ENCODE results near the gene LBR. TPM values are rescaled to one million over a fixed set of nuclear protein-coding genes. Genes with fewer than 3 reads are reported as not detected.

LBR gene
- total and polyA plus RNA-seq, 2 experiments from 2014 or later = 50.6 to 91.3 TPM

- H3K9me3 Mint-ChIP-seq = peaks cover 2% of the 10 kb centered on the region; the same call in 1 of the 3 replicates
- peak; percentile 61 for DNase-seq (ENCODE audit: low spot score)
- Histone ChIP-seq H2AFZ (no peak overlapping the region), H3K79me2 (replicated peaks; ENCODE audit: insufficient read depth) (no peaks in the 10 kb centered on the region), H3K36me3 (ENCODE audit: insufficient read depth) (no peaks in the 10 kb centered on the region), H3K9me2 (ENCODE audit: insufficient read depth) (no peaks in the 10 kb centered on the region), H4K20me1 (replicated peaks; ENCODE audit: insufficient read depth) (no peaks in the 10 kb centered on the region), H3K4me2 (no peak overlapping the region), H3F3A (replicated peaks; ENCODE audit: low read depth) (no peaks in the 10 kb centered on the region), H3K4me3 (no peak overlapping the region), H3K27me3 (ENCODE audit: insufficient read depth) (no peaks in the 10 kb centered on the region), H3K4me1 (ENCODE audit: insufficient read depth) (no peaks in the 10 kb centered on the region), H3K27ac (ENCODE audit: low read depth) (no peak overlapping the region; the same call in 1 of the 2 replicates)
- H3K36me3 Mint-ChIP-seq (ENCODE audit: low read depth) = no peaks in the 10 kb centered on the region
- no peak overlapping the region for H3K4me3 Mint-ChIP-seq
- peaks cover 6% of the 10 kb centered on the region; the same call in 2 of the 3 replicates for H3K4me1 Mint-ChIP-seq
- peaks cover under 1% of the 10 kb centered on the region for H3K27me3 Mint-ChIP-seq (ENCODE audit: insufficient read depth, low read depth, poor library complexity)
- peak; percentile 85 for ATAC-seq
- TF ChIP-seq ZNF331 (CRISPR knock-in tag; IDR thresholded peaks at IDR 0.05; ENCODE audit: low read depth) = no peak
- TF ChIP-seq, protein P1, sequence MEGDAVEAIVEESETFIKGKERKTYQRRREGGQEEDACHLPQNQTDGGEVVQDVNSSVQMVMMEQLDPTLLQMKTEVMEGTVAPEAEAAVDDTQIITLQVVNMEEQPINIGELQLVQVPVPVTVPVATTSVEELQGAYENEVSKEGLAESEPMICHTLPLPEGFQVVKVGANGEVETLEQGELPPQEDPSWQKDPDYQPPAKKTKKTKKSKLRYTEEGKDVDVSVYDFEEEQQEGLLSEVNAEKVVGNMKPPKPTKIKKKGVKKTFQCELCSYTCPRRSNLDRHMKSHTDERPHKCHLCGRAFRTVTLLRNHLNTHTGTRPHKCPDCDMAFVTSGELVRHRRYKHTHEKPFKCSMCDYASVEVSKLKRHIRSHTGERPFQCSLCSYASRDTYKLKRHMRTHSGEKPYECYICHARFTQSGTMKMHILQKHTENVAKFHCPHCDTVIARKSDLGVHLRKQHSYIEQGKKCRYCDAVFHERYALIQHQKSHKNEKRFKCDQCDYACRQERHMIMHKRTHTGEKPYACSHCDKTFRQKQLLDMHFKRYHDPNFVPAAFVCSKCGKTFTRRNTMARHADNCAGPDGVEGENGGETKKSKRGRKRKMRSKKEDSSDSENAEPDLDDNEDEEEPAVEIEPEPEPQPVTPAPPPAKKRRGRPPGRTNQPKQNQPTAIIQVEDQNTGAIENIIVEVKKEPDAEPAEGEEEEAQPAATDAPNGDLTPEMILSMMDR (conservative IDR thresholded peaks at IDR 0.05; ENCODE audit: low read depth in 2 of 2) = peak; percentile 56 to 77
- no peak overlapping the region for H3K27ac Mint-ChIP-seq
These were observed 10.0 kb upstream of the LBR start for GRCh38 chr1:225437710-225438437.

GRCh38 chr1:225435957-225436392, 8.1 kb upstream of the LBR start:
- Mint-ChIP-seq H3K36me3 (ENCODE audit: low read depth) (peaks cover 11% of the 10 kb centered on the region; the same call in 2 of the 3 replicates), H3K27ac (no peak overlapping the region), H3K27me3 (ENCODE audit: insufficient read depth, low read depth, poor library complexity) (peaks cover 4% of the 10 kb centered on the region), H3K9me3 (peaks cover 15% of the 10 kb centered on the region; the same call in 2 of the 3 replicates), H3K4me3 (no peak overlapping the region), H3K4me1 (peaks cover 6% of the 10 kb centered on the region; the same call in 2 of the 3 replicates)
- no peak overlapping the region for H3K4me3 ChIP-seq
- H3K9me2 ChIP-seq (ENCODE audit: insufficient read depth) = no peaks in the 10 kb centered on the region
- H2AFZ ChIP-seq = no peak overlapping the region
- no peak for TF ChIP-seq POLR2AphosphoS5 (IDR thresholded peaks at IDR 0.05; ENCODE audit: low read depth)
- TF ChIP-seq NANOG (IDR thresholded peaks at IDR 0.05; ENCODE audit: borderline replicate concordance) = no peak
- TF ChIP-seq EZH2phosphoT487 (IDR thresholded peaks at IDR 0.05; ENCODE audit: unreplicated experiment) = no peak
- TF ChIP-seq ZNF331 (CRISPR knock-in tag; IDR thresholded peaks at IDR 0.05; ENCODE audit: low read depth) = no peak
- no peak for TF ChIP-seq EZH2 (IDR thresholded peaks at IDR 0.05; ENCODE audit: low read depth, unreplicated experiment)
- TF ChIP-seq ETS1 (IDR thresholded peaks at IDR 0.05) = no peak
- no peak for TF ChIP-seq JUNB (IDR thresholded peaks at IDR 0.05; ENCODE audit: unreplicated experiment)
- TF ChIP-seq, protein P2, sequence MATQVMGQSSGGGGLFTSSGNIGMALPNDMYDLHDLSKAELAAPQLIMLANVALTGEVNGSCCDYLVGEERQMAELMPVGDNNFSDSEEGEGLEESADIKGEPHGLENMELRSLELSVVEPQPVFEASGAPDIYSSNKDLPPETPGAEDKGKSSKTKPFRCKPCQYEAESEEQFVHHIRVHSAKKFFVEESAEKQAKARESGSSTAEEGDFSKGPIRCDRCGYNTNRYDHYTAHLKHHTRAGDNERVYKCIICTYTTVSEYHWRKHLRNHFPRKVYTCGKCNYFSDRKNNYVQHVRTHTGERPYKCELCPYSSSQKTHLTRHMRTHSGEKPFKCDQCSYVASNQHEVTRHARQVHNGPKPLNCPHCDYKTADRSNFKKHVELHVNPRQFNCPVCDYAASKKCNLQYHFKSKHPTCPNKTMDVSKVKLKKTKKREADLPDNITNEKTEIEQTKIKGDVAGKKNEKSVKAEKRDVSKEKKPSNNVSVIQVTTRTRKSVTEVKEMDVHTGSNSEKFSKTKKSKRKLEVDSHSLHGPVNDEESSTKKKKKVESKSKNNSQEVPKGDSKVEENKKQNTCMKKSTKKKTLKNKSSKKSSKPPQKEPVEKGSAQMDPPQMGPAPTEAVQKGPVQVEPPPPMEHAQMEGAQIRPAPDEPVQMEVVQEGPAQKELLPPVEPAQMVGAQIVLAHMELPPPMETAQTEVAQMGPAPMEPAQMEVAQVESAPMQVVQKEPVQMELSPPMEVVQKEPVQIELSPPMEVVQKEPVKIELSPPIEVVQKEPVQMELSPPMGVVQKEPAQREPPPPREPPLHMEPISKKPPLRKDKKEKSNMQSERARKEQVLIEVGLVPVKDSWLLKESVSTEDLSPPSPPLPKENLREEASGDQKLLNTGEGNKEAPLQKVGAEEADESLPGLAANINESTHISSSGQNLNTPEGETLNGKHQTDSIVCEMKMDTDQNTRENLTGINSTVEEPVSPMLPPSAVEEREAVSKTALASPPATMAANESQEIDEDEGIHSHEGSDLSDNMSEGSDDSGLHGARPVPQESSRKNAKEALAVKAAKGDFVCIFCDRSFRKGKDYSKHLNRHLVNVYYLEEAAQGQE (IDR thresholded peaks at IDR 0.05; ENCODE audit: unreplicated experiment) = no peak
- no peak for TF ChIP-seq CREB1 (CRISPR knock-in tag; IDR thresholded peaks at IDR 0.05; ENCODE audit: low read depth)
- TF ChIP-seq STAT1 (IDR thresholded peaks at IDR 0.05; ENCODE audit: unreplicated experiment) = no peak
- H3F3A ChIP-seq (replicated peaks; ENCODE audit: low read depth) = no peaks in the 10 kb centered on the region
- H3K36me3 ChIP-seq (ENCODE audit: insufficient read depth) = no peaks in the 10 kb centered on the region
- H3K27me3 ChIP-seq (ENCODE audit: insufficient read depth) = no peaks in the 10 kb centered on the region
- H4K20me1 ChIP-seq (replicated peaks; ENCODE audit: insufficient read depth) = no peaks in the 10 kb centered on the region
- DNase-seq (ENCODE audit: low spot score) (no peak), ATAC-seq (peak; percentile 41; the same call in 2 of the 3 replicates)
- no peaks in the 10 kb centered on the region for H3K79me2 ChIP-seq (replicated peaks; ENCODE audit: insufficient read depth)
- no peak overlapping the region for H3K27ac ChIP-seq (ENCODE audit: low read depth)
- no peak overlapping the region for H3K4me2 ChIP-seq
- no peaks in the 10 kb centered on the region for H3K4me1 ChIP-seq (ENCODE audit: insufficient read depth)

Data from GM23338 (cell line).